ENCODE data around the gene NOTCH3. TPM values are rescaled to one million over a fixed set of nuclear protein-coding genes. Genes with fewer than 3 reads are reported as not detected.

NOTCH3 gene
- total RNA-seq, 1 experiment from 2014 or later, result 153 TPM

DNA sequence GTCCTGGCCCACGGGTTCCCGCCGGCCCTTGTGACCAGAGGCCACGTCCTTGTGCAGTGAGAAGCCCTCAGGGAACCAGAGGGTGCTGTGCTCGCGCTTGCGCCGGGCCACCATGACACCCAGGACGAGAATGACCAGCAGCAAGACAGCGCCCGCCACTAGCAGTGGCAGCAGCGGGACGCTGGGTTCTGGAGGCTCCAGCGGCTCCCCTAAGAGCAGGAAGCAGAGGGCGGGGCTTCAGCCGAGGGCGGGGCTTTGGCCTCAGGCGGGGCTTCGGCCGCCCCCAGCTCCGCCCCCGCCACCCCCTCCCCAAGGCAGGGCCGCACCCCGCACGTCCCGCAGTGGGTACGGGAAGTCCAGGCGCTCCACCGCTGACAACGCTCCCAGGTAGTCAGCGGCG, 30.4 kb downstream of the NOTCH3 start (continued):
- TF ChIP-seq SMAD3 (CRISPR knock-in tag; IDR thresholded peaks at IDR 0.05; ENCODE audit: borderline replicate concordance), result no peak
- no peak for TF ChIP-seq SP1 (CRISPR knock-in tag; conservative IDR thresholded peaks at IDR 0.05)
- no peak for TF ChIP-seq NFATC4 (CRISPR knock-in tag; IDR thresholded peaks at IDR 0.05)
- TF ChIP-seq, protein P1, sequence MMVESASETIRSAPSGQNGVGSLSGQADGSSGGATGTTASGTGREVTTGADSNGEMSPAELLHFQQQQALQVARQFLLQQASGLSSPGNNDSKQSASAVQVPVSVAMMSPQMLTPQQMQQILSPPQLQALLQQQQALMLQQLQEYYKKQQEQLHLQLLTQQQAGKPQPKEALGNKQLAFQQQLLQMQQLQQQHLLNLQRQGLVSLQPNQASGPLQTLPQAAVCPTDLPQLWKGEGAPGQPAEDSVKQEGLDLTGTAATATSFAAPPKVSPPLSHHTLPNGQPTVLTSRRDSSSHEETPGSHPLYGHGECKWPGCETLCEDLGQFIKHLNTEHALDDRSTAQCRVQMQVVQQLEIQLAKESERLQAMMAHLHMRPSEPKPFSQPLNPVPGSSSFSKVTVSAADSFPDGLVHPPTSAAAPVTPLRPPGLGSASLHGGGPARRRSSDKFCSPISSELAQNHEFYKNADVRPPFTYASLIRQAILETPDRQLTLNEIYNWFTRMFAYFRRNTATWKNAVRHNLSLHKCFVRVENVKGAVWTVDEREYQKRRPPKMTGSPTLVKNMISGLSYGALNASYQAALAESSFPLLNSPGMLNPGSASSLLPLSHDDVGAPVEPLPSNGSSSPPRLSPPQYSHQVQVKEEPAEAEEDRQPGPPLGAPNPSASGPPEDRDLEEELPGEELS (CRISPR knock-in tag; IDR thresholded peaks at IDR 0.05), result no peak
- TF ChIP-seq ZNF232 (CRISPR knock-in tag; IDR thresholded peaks at IDR 0.05), result no peak

DNA sequence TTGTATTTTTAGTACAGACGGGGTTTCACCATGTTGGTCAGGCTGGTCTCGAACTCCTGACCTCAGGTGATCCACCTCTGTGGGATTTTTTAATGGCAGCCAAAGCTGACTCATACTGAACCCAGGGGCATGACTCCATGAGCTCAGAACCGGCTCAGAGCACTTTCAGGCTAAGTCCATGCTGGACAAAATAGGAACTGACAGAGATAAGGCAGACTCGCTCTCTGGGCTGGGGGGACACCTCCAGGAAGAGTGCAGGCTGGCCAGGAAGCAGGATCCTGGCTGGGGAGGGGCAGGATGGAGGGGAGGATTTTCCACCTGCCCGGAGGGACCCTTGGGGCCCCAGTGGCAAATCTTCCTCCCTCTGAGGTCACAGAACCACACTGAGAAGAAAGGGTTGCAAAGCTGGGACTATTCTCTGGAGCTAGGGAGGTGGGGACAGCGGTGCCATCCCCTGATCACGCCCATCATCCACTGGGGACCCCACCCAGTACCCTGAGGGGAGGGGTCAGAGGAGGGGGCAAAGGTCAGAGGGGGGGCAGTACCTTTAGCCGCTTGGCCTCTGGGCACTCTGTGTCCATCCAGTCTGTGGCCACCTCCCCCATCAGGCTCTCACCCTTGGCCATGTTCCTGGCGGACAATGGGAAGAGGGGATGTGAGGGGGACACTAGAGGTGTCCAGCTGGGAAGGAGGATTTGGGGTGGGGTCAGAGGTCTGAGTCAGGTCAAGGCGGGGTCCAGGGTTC, 31.1 kb downstream of the NOTCH3 start:
- no peak overlapping the region for H3K4me3 Mint-ChIP-seq
- no peak overlapping the region for H3K27ac Mint-ChIP-seq
- POLR2A ChIA-PET, result no interaction called here
- DNase-seq (ENCODE audit: low spot score) (no peak), ATAC-seq (no peak)
- no peaks in the 10 kb centered on the region for H3K27me3 Mint-ChIP-seq (ENCODE audit: low read depth)
- H3K36me3 Mint-ChIP-seq, result peaks cover 63% of the 10 kb centered on the region
- no peaks in the 10 kb centered on the region for H3K4me1 Mint-ChIP-seq
- CTCF ChIA-PET, result interaction anchor here (0.6 to 2.0 kb wide), 7 partner anchors 8 to 383 kb away, joined by 3 to 6 read pairs (median 4); no protein-coding TSS in a partner anchor
- TF ChIP-seq ZNF138 (CRISPR knock-in tag; conservative IDR thresholded peaks at IDR 0.05) (no peak), RORB (CRISPR knock-in tag; IDR thresholded peaks at IDR 0.05) (no peak), NR1H2 (CRISPR knock-in tag; IDR thresholded peaks at IDR 0.05) (no peak), TEAD1 (CRISPR knock-in tag; IDR thresholded peaks at IDR 0.05) (no peak), IRF2 (CRISPR knock-in tag; IDR thresholded peaks at IDR 0.05; ENCODE audit: borderline replicate concordance, low read depth) (no peak), ZNF263 (CRISPR knock-in tag; IDR thresholded peaks at IDR 0.05; ENCODE audit: low read depth) (no peak), CBFB (CRISPR knock-in tag; IDR thresholded peaks at IDR 0.05; ENCODE audit: low read depth) (no peak), SMAD3 (CRISPR knock-in tag; IDR thresholded peaks at IDR 0.05; ENCODE audit: borderline replicate concordance) (no peak), ZNF671 (CRISPR knock-in tag; IDR thresholded peaks at IDR 0.05) (no peak), CREB1 (CRISPR knock-in tag; IDR thresholded peaks at IDR 0.05) (no peak), PRRX2 (CRISPR knock-in tag; IDR thresholded peaks at IDR 0.05) (no peak), NR3C1 (CRISPR knock-in tag; conservative IDR thresholded peaks at IDR 0.05; ENCODE audit: low read depth) (no peak)
- TF ChIP-seq, protein P2, sequence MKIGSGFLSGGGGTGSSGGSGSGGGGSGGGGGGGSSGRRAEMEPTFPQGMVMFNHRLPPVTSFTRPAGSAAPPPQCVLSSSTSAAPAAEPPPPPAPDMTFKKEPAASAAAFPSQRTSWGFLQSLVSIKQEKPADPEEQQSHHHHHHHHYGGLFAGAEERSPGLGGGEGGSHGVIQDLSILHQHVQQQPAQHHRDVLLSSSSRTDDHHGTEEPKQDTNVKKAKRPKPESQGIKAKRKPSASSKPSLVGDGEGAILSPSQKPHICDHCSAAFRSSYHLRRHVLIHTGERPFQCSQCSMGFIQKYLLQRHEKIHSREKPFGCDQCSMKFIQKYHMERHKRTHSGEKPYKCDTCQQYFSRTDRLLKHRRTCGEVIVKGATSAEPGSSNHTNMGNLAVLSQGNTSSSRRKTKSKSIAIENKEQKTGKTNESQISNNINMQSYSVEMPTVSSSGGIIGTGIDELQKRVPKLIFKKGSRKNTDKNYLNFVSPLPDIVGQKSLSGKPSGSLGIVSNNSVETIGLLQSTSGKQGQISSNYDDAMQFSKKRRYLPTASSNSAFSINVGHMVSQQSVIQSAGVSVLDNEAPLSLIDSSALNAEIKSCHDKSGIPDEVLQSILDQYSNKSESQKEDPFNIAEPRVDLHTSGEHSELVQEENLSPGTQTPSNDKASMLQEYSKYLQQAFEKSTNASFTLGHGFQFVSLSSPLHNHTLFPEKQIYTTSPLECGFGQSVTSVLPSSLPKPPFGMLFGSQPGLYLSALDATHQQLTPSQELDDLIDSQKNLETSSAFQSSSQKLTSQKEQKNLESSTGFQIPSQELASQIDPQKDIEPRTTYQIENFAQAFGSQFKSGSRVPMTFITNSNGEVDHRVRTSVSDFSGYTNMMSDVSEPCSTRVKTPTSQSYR (CRISPR knock-in tag; IDR thresholded peaks at IDR 0.05), result no peak
- TF ChIP-seq, protein P3, sequence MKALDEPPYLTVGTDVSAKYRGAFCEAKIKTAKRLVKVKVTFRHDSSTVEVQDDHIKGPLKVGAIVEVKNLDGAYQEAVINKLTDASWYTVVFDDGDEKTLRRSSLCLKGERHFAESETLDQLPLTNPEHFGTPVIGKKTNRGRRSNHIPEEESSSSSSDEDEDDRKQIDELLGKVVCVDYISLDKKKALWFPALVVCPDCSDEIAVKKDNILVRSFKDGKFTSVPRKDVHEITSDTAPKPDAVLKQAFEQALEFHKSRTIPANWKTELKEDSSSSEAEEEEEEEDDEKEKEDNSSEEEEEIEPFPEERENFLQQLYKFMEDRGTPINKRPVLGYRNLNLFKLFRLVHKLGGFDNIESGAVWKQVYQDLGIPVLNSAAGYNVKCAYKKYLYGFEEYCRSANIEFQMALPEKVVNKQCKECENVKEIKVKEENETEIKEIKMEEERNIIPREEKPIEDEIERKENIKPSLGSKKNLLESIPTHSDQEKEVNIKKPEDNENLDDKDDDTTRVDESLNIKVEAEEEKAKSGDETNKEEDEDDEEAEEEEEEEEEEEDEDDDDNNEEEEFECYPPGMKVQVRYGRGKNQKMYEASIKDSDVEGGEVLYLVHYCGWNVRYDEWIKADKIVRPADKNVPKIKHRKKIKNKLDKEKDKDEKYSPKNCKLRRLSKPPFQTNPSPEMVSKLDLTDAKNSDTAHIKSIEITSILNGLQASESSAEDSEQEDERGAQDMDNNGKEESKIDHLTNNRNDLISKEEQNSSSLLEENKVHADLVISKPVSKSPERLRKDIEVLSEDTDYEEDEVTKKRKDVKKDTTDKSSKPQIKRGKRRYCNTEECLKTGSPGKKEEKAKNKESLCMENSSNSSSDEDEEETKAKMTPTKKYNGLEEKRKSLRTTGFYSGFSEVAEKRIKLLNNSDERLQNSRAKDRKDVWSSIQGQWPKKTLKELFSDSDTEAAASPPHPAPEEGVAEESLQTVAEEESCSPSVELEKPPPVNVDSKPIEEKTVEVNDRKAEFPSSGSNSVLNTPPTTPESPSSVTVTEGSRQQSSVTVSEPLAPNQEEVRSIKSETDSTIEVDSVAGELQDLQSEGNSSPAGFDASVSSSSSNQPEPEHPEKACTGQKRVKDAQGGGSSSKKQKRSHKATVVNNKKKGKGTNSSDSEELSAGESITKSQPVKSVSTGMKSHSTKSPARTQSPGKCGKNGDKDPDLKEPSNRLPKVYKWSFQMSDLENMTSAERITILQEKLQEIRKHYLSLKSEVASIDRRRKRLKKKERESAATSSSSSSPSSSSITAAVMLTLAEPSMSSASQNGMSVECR (CRISPR knock-in tag; IDR thresholded peaks at IDR 0.05; ENCODE audit: borderline replicate concordance), result no peak
- TF ChIP-seq, protein P4, sequence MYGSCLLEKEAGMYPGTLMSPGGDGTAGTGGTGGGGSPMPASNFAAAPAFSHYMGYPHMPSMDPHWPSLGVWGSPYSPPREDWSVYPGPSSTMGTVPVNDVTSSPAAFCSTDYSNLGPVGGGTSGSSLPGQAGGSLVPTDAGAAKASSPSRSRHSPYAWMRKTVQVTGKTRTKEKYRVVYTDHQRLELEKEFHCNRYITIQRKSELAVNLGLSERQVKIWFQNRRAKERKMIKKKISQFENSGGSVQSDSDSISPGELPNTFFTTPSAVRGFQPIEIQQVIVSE (CRISPR knock-in tag; IDR thresholded peaks at IDR 0.05; ENCODE audit: borderline replicate concordance), result no peak
- TF ChIP-seq, protein P5, sequence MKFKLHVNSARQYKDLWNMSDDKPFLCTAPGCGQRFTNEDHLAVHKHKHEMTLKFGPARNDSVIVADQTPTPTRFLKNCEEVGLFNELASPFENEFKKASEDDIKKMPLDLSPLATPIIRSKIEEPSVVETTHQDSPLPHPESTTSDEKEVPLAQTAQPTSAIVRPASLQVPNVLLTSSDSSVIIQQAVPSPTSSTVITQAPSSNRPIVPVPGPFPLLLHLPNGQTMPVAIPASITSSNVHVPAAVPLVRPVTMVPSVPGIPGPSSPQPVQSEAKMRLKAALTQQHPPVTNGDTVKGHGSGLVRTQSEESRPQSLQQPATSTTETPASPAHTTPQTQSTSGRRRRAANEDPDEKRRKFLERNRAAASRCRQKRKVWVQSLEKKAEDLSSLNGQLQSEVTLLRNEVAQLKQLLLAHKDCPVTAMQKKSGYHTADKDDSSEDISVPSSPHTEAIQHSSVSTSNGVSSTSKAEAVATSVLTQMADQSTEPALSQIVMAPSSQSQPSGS (CRISPR knock-in tag; IDR thresholded peaks at IDR 0.05; ENCODE audit: borderline replicate concordance, low read depth), result no peak
- TF ChIP-seq, protein P6, sequence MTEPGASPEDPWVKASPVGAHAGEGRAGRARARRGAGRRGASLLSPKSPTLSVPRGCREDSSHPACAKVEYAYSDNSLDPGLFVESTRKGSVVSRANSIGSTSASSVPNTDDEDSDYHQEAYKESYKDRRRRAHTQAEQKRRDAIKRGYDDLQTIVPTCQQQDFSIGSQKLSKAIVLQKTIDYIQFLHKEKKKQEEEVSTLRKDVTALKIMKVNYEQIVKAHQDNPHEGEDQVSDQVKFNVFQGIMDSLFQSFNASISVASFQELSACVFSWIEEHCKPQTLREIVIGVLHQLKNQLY (CRISPR knock-in tag; IDR thresholded peaks at IDR 0.05), result no peak
- TF ChIP-seq, protein P7, sequence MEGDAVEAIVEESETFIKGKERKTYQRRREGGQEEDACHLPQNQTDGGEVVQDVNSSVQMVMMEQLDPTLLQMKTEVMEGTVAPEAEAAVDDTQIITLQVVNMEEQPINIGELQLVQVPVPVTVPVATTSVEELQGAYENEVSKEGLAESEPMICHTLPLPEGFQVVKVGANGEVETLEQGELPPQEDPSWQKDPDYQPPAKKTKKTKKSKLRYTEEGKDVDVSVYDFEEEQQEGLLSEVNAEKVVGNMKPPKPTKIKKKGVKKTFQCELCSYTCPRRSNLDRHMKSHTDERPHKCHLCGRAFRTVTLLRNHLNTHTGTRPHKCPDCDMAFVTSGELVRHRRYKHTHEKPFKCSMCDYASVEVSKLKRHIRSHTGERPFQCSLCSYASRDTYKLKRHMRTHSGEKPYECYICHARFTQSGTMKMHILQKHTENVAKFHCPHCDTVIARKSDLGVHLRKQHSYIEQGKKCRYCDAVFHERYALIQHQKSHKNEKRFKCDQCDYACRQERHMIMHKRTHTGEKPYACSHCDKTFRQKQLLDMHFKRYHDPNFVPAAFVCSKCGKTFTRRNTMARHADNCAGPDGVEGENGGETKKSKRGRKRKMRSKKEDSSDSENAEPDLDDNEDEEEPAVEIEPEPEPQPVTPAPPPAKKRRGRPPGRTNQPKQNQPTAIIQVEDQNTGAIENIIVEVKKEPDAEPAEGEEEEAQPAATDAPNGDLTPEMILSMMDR (IDR thresholded peaks at IDR 0.05), result no peak
- peaks cover 18% of the 10 kb centered on the region for H3K9me3 Mint-ChIP-seq

Measured in WTC11 (cell line).